IMR-90 (cell line): ENCODE data around the gene ITGA6. TPM values are rescaled to one million over a fixed set of nuclear protein-coding genes. Genes with fewer than 3 reads are reported as not detected.

Experiments used
- ATAC-seq: fragments of 200-7000 bp; cut with Tn5 transposase; 2 replicates; pipeline ENCODE4 v1.9.1; 2020; ENCODE audit warnings: low read depth, mild to moderate bottlenecking, moderate library complexity
- BruUV-seq: library from RNA; stranded (reverse); fragments of 400-500 nt; replicated peaks from 2 replicates; lab custom pipeline; 2021; lab: Mats Ljungman, UMichigan
- CTCF ChIA-PET: fragments of 300-600 bp; formaldehyde crosslinking; extraction: SDS; loops from one replicate; lab custom pipeline; 2021; ENCODE audit warnings: antibody characterized with exemption; lab: Yijun Ruan, JAX
- POLR2A ChIA-PET: fragments of 300-600 bp; sonication (Branson Sonifier 250); formaldehyde crosslinking; loops from one replicate; lab custom pipeline; 2022; ENCODE audit warnings: antibody characterized with exemption; ENCODE audit not compliant: unreplicated experiment; lab: Charles Lee
- DNase-seq: peaks from one replicate; pipeline ENCODE4 v3.0.0; 2013
- H2AFZ ChIP-seq: replicated peaks from 2 replicates; pipeline ENCODE3; 2013; ENCODE audit warnings: low read length, mild to moderate bottlenecking; ENCODE audit not compliant: poor library complexity
- H2AK5ac ChIP-seq: 2 replicates; pipeline ENCODE4 v1.6.1; 2013; ENCODE audit warnings: low read depth, low read length, inconsistent platforms
- H2AK9ac ChIP-seq: replicated peaks from 2 replicates; pipeline ENCODE3; 2013; ENCODE audit warnings: mild to moderate bottlenecking, low read depth, low read length, moderate library complexity; ENCODE audit not compliant: poor library complexity
- H2BK120ac ChIP-seq: 2 replicates; pipeline ENCODE4 v1.6.1; 2013; ENCODE audit warnings: low read depth, low read length, inconsistent platforms
- H2BK15ac ChIP-seq: 3 replicates; pipeline ENCODE4 v1.6.1; 2013; ENCODE audit warnings: low read depth, low read length, inconsistent platforms
- H2BK20ac ChIP-seq: 2 replicates; pipeline ENCODE4 v1.6.1; 2013; ENCODE audit warnings: low read depth, mild to moderate bottlenecking, inconsistent platforms, low read length, moderate library complexity
- H2BK5ac ChIP-seq: 2 replicates; pipeline ENCODE4 v1.6.1; 2013; ENCODE audit warnings: mild to moderate bottlenecking, low read depth, low read length, inconsistent platforms; ENCODE audit not compliant: poor library complexity, severe bottlenecking
- H3K14ac ChIP-seq: replicated peaks from 2 replicates; pipeline ENCODE4 v1.6.1; 2013; ENCODE audit warnings: low read depth, low read length, inconsistent platforms
- H3K18ac ChIP-seq: 2 replicates; pipeline ENCODE4 v1.6.1; 2013; ENCODE audit warnings: low read depth, low read length, control low read depth
- H3K23ac ChIP-seq: 2 replicates; pipeline ENCODE4 v1.6.1; 2013; ENCODE audit warnings: low read depth, low read length, inconsistent platforms
- H3K27ac ChIP-seq: 2 replicates; pipeline ENCODE4 v1.5.1; 2013; ENCODE audit warnings: mild to moderate bottlenecking, control low read depth, low read length; ENCODE audit not compliant: insufficient read depth
- H3K27me3 ChIP-seq: 2 replicates; pipeline ENCODE4 v1.6.1; 2013; ENCODE audit warnings: low read length; ENCODE audit not compliant: control insufficient read depth, insufficient read depth
- H3K36me3 ChIP-seq: 2 replicates; pipeline ENCODE4 v1.6.1; 2013; ENCODE audit warnings: low read length, mixed read lengths; ENCODE audit not compliant: control insufficient read depth, insufficient read depth
- H3K4ac ChIP-seq: 2 replicates; pipeline ENCODE4 v1.6.1; 2013; ENCODE audit warnings: low read depth, low read length, inconsistent platforms
- H3K4me1 ChIP-seq: 2 replicates; pipeline ENCODE4 v1.6.1; 2013; ENCODE audit warnings: low read length, mixed read lengths; ENCODE audit not compliant: control insufficient read depth, insufficient read depth
- H3K4me2 ChIP-seq: 2 replicates; pipeline ENCODE4 v1.6.1; 2013; ENCODE audit warnings: low read depth, mild to moderate bottlenecking, control low read depth, low read length, moderate library complexity
- H3K4me3 ChIP-seq: 2 replicates; pipeline ENCODE4 v1.5.1; 2013; ENCODE audit warnings: low read depth, mild to moderate bottlenecking, control low read depth, low read length, moderate library complexity; ENCODE audit not compliant: insufficient read depth
- H3K56ac ChIP-seq: 2 replicates; pipeline ENCODE4 v1.6.1; 2013; ENCODE audit warnings: low read length, inconsistent platforms; ENCODE audit not compliant: insufficient read depth; ENCODE audit errors: extremely low read depth
- H3K79me1 ChIP-seq, 2 experiments: 2 replicates each; pipeline ENCODE4 v1.6.1; 2013; ENCODE audit warnings: low read length in 2 of 2, inconsistent platforms in 1 of 2, low read depth in 1 of 2
- H3K9ac ChIP-seq: 2 replicates; pipeline ENCODE4 v1.6.1; 2013; ENCODE audit warnings: low read depth, low read length, control low read depth
- H3K9me1 ChIP-seq: 2 replicates; pipeline ENCODE4 v1.6.1; 2013; ENCODE audit warnings: low read length, inconsistent platforms; ENCODE audit not compliant: insufficient read depth
- H3K9me3 ChIP-seq: 2 replicates; pipeline ENCODE4 v1.6.1; 2013; ENCODE audit warnings: low read length; ENCODE audit not compliant: control insufficient read depth, insufficient read depth
- H4K20me1 ChIP-seq: 2 replicates; pipeline ENCODE4 v1.6.1; 2013; ENCODE audit warnings: low read length, inconsistent platforms; ENCODE audit not compliant: insufficient read depth
- H4K5ac ChIP-seq: 2 replicates; pipeline ENCODE4 v1.6.1; 2013; ENCODE audit warnings: mild to moderate bottlenecking, low read depth, low read length, control low read depth
- H4K8ac ChIP-seq, 2 experiments: 2 replicates each; pipeline ENCODE4 v1.6.1; 2013; ENCODE audit warnings: low read depth in 2 of 2, low read length in 2 of 2, control low read depth in 1 of 2, inconsistent platforms in 1 of 2
- H4K91ac ChIP-seq: 2 replicates; pipeline ENCODE4 v1.6.1; 2013; ENCODE audit warnings: low read depth, low read length, inconsistent platforms; ENCODE audit not compliant: insufficient read depth
- MXI1 ChIP-seq: IDR thresholded peaks from 2 replicates; pipeline ENCODE4 v1.6.1; 2012; ENCODE audit warnings: low read depth, mild to moderate bottlenecking, low read length, moderate library complexity, borderline replicate concordance
- WGBS, 2 experiments: methylation state at CpG; one replicate each; pipeline versions ENCODE4 v1.1.5 to v1.1.7; 2013; ENCODE audit warnings: missing lambda C conversion rate in 2 of 2; ENCODE audit not compliant: insufficient read length in 1 of 2; ENCODE audit errors: extremely low coverage in 2 of 2; 5-methylcytosine and 5-hydroxymethylcytosine counted together
- dilution Hi-C: fragments of 300-500 bp; cut with HindIII; formaldehyde crosslinking; loops from one replicate; pipeline ENCODE4 v1.14.3; 2018; ENCODE audit warnings: low sequenced_read_pairs; ENCODE audit not compliant: unreplicated experiment
- in situ Hi-C: fragments of 300-500 bp; cut with MboI; formaldehyde crosslinking; loops from 3 replicates; pipeline ENCODE4 v1.14.3; 2019; ENCODE audit warnings: low sequenced_read_pairs, inconsistent platforms, mixed read lengths
- intact Hi-C: fragments of 100-400 bp; cut with micrococcal nuclease; formaldehyde crosslinking; loops from 2 replicates; pipeline ENCODE4 v1.10.0; 2022
- polyA plus RNA-seq, 3 experiments: library from polyadenylated mRNA; depleted of rRNA; stranded (reverse); fragments of >200 nt; gene quantifications; 2 replicates each; pipeline ENCODE4 v1.2.3, GENCODE V29; 2012; ENCODE audit warnings: low replicate concordance in 1 of 3
- total RNA-seq: library from RNA; depleted of rRNA; stranded (reverse); fragments of >200 nt; gene quantifications from 2 replicates; pipeline ENCODE4 v1.2.3, GENCODE V29; 2012

Gene ITGA6
- total and polyA plus RNA-seq, 2 of the 4 experiments (the other 2 are of a cell fraction): 12.5 to 43.9 TPM

DNA sequence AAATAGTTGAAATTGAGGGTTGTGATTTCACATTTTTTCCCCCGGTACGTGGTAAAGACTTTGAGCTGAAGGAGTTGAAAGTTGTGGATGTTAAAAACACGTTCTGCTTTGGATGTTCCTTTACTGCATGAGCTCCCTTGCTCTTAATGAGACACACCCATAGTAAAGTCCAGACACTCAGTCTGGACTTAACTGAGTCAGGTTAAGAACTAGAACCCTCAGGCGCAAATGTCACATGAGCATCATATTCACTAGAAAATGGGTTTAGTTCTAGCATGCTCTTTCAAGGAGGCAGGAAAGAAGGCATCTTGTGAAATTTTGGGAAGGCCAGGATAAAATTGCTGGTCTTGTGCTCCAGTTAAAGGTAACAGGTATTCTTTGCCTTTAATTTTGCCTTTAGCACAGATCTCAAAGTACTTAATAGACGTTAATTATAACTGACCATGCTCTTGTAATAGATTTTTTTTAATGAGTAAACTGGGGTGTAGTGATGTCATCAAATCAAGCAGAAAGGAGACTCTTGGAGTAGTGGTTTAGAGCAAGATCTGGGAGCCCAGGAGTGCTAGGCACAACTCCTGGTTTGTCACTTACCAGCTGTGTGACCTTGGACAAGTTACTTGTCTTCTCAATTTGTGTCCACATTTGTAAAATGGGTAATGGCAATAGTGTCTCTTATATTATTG, 20.6 kb downstream of the ITGA6 start:
- Histone ChIP-seq H4K8ac (no peak overlapping the region), H3K4me1 (peaks cover 5% of the 10 kb centered on the region), H4K5ac (no peak overlapping the region), H3K9me3 (no peaks in the 10 kb centered on the region), H3K36me3 (no peaks in the 10 kb centered on the region), H3K4me3 (no peak overlapping the region), H3K9me1 (0 out of 2 replicates have a peak, but pooled peaks cover 7% of the 10 kb centered on the region), H2AFZ (no peak overlapping the region), H2BK20ac (no peak overlapping the region), H3K56ac (no peak overlapping the region), H3K14ac (no peak overlapping the region), H4K20me1 (no peaks in the 10 kb centered on the region; the same call in 1 of the 2 replicates), H3K27me3 (no peaks in the 10 kb centered on the region), H3K4me2 (no peak overlapping the region), H3K79me1 (peaks cover 26 to 38% of the 10 kb centered on the region in 2 experiments), H3K9ac (no peak overlapping the region), H3K23ac (no peak overlapping the region), H4K91ac (no peak overlapping the region), H3K4ac (no peak overlapping the region), H2AK9ac (no peak overlapping the region), H2BK15ac (no peak overlapping the region), H3K27ac (no peak overlapping the region), H2BK5ac (no peak overlapping the region), H2BK120ac (no peak overlapping the region), H2AK5ac (no peak overlapping the region), H3K18ac (no peak overlapping the region)
- no peak for TF ChIP-seq MXI1
- ATAC-seq (no peak), DNase-seq (no peak)
- in situ Hi-C loops: no loop called here
- ChIA-PET POLR2A (no interaction called here), CTCF (interaction anchor here (1.4 kb wide), 1 partner anchor 20 kb away, joined by 3 read pairs; the partner anchor contains the start of gene ITGA6)
- no TSS peak for BruUV-seq
- WGBS, 2 experiments: no CpG with 5 or more reads among the region's 5 CpGs
- dilution Hi-C loops: no loop called here
- intact Hi-C loops: no loop called here
